ENCODE measurements around the gene RNF169.

The RNF169 gene

DNA sequence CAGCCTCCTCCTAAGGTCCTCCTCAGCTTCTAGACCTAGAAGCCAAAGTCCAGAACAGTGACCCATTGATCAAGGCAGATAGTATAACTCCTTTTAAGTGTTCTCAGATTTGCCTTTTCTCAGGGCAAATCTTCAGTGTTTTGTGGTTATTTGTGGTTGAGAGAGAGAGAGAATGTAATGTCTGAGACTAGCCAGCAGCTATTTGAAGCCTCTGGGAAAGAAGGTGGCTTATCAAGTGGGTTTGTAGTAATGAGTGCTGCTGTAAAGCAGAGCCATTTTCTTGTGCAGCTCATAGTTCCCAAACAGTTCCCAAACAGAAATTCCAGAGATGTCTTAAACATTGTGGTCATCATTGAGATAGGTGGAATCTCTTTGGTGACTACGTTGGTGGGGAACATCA is 89.5 kb downstream of the RNF169 start:
- H3K4me3 Mint-ChIP-seq = no peak overlapping the region
- peaks cover 60 to 70% of the 10 kb centered on the region in 2 donors for H3K36me3 Mint-ChIP-seq
- ATAC-seq (replicated peaks) (no peak), DNase-seq (no peak)
- H3K27me3 Mint-ChIP-seq = no peaks in the 10 kb centered on the region
- peaks cover 9 to 14% of the 10 kb centered on the region in 2 donors for H3K4me1 Mint-ChIP-seq
- no peak overlapping the region for H3K27ac Mint-ChIP-seq
- H3K9me3 Mint-ChIP-seq = no peaks in the 10 kb centered on the region

GRCh38 chr11:74839446-74839845 is 90.8 kb downstream of the RNF169 start:
- Mint-ChIP-seq H3K4me3 (no peak overlapping the region), H3K9me3 (no peaks in the 10 kb centered on the region), H3K4me1 (peaks cover 9 to 14% of the 10 kb centered on the region in 2 donors), H3K27ac (peak overlapping the region; percentile 90), H3K27me3 (no peaks in the 10 kb centered on the region), H3K36me3 (peaks cover 59 to 74% of the 10 kb centered on the region in 2 donors)
- DNase-seq (no peak), ATAC-seq (replicated peaks) (peak; percentile 53 to 57)

DNA sequence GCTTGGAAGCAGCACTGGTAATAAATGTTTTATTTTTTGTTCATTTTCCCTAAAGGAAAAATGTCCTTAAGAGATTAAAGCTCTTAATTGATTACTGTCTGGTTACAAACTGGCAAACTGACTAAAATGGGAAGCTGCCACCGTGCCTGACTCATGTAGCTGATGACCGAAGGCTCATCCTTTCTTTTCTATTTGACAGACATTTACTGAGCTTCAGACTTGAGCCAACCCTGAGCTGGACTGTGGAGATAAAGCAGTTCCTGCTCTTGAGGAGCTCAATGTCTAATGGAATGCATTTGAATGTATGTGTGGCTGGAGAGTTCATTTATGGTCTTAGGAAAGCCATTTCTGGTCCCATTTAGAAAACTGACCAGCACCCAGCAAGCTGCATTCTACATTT is 91.3 kb downstream of the RNF169 start:
- no peaks in the 10 kb centered on the region for H3K27me3 Mint-ChIP-seq
- no peak for ATAC-seq (replicated peaks)
- peaks cover 9 to 14% of the 10 kb centered on the region in 2 donors for H3K4me1 Mint-ChIP-seq
- no peaks in the 10 kb centered on the region for H3K9me3 Mint-ChIP-seq
- H3K27ac Mint-ChIP-seq = no peak overlapping the region
- H3K4me3 Mint-ChIP-seq = no peak overlapping the region
- DNase-seq = no peak
- peaks cover 56 to 73% of the 10 kb centered on the region in 2 donors for H3K36me3 Mint-ChIP-seq

- Mint-ChIP-seq H3K9me3 (no peaks in the 10 kb centered on the region), H3K4me1 (peaks cover 9 to 14% of the 10 kb centered on the region in 2 donors), H3K27ac (no peak overlapping the region), H3K36me3 (peaks cover 56 to 73% of the 10 kb centered on the region in 2 donors), H3K27me3 (no peaks in the 10 kb centered on the region), H3K4me3 (no peak overlapping the region)
- no peak for DNase-seq
- no peak for ATAC-seq (replicated peaks)
Measured at GRCh38 chr11:74840486-74840885, 91.8 kb downstream of the RNF169 start.

GRCh38 chr11:74842967-74843366 is 94.3 kb downstream of the RNF169 start:
- H3K27me3 Mint-ChIP-seq = no peaks in the 10 kb centered on the region
- H3K4me3 Mint-ChIP-seq = no peak overlapping the region
- ATAC-seq (replicated peaks) (no peak), DNase-seq (no peak)
- peak overlapping the region; percentile 47 for H3K27ac Mint-ChIP-seq
- peaks cover 49 to 71% of the 10 kb centered on the region in 2 donors for H3K36me3 Mint-ChIP-seq
- H3K9me3 Mint-ChIP-seq = no peaks in the 10 kb centered on the region
- H3K4me1 Mint-ChIP-seq = peaks cover 16 to 31% of the 10 kb centered on the region in 2 donors

- ATAC-seq (replicated peaks) (no peak), DNase-seq (no peak)
- H3K27ac Mint-ChIP-seq = no peak overlapping the region
- H3K27me3 Mint-ChIP-seq = no peaks in the 10 kb centered on the region
- H3K9me3 Mint-ChIP-seq = no peaks in the 10 kb centered on the region
- peaks cover 47 to 72% of the 10 kb centered on the region in 2 donors for H3K36me3 Mint-ChIP-seq
- peaks cover 12 to 32% of the 10 kb centered on the region in 2 donors for H3K4me1 Mint-ChIP-seq
- H3K4me3 Mint-ChIP-seq = no peak overlapping the region
Measured at GRCh38 chr11:74844072-74844471, 95.4 kb downstream of the RNF169 start.

GRCh38 chr11:74844865-74845264 is 96.2 kb downstream of the RNF169 start:
- Mint-ChIP-seq H3K36me3 (peaks cover 44 to 70% of the 10 kb centered on the region in 2 donors), H3K9me3 (no peaks in the 10 kb centered on the region), H3K4me3 (no peak overlapping the region), H3K4me1 (peaks cover 7 to 28% of the 10 kb centered on the region in 2 donors), H3K27me3 (no peaks in the 10 kb centered on the region), H3K27ac (no peak overlapping the region)
- no peak for ATAC-seq (replicated peaks)
- no peak for DNase-seq

GRCh38 chr11:74845978-74846517 is 97.4 kb downstream of the RNF169 start:
- Mint-ChIP-seq H3K36me3 (peaks cover 43 to 77% of the 10 kb centered on the region in 2 donors), H3K9me3 (no peaks in the 10 kb centered on the region), H3K27ac (no peak overlapping the region), H3K4me1 (peaks cover 7 to 26% of the 10 kb centered on the region in 2 donors), H3K4me3 (no peak overlapping the region), H3K27me3 (no peaks in the 10 kb centered on the region)
- DNase-seq (no peak), ATAC-seq (replicated peaks) (no peak)

DNA sequence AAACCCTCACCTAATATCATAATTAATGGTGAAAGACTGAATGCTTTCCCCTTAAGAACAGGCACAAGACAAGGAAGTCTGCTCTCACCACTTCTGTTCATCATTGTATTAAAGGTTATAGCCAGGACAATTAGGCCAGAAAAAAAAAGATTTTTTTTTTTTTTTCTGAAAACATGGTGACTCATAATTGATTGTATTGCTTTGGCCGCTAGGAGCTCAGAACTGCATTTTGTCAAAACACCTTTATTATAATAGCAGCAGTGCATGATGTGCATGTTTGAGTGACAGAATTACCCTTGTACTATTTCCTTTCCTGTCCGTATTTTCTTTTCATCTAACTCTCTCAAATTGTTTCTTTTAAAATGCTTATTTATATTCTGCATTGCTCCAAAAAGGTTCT is 98.1 kb downstream of the RNF169 start:
- DNase-seq (no peak), ATAC-seq (replicated peaks) (no peak)
- Mint-ChIP-seq H3K27me3 (no peaks in the 10 kb centered on the region), H3K9me3 (no peaks in the 10 kb centered on the region), H3K36me3 (peaks cover 48 to 77% of the 10 kb centered on the region in 2 donors), H3K27ac (no peak overlapping the region), H3K4me3 (no peak overlapping the region), H3K4me1 (peaks cover 7 to 26% of the 10 kb centered on the region in 2 donors)

DNA sequence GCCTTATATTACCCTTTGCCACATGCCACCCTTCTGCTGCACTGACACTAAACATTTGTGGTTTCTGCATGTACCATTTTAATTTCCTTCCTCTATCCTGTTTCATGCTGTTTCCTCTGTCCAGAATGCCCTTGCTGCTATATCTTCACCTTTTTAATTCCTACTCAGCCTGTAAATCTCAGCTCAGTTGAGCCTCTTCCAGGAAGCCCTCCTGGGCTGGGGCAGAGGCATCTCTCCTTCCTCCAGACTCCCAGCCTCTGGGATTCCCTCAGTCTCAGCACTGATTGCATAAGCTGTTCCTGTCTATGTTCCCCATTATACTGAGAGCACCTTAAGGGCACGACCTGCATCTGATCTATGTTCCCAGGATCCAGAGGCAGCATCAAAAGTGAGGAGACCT is 98.7 kb downstream of the RNF169 start:
- DNase-seq (no peak), ATAC-seq (replicated peaks) (no peak)
- Mint-ChIP-seq H3K27me3 (no peaks in the 10 kb centered on the region), H3K4me1 (peaks cover 7 to 26% of the 10 kb centered on the region in 2 donors), H3K36me3 (peaks cover 52 to 77% of the 10 kb centered on the region in 2 donors), H3K27ac (no peak overlapping the region), H3K4me3 (no peak overlapping the region), H3K9me3 (no peaks in the 10 kb centered on the region)

- H3K27me3 Mint-ChIP-seq = no peaks in the 10 kb centered on the region
- H3K9me3 Mint-ChIP-seq = no peaks in the 10 kb centered on the region
- no peak overlapping the region for H3K4me3 Mint-ChIP-seq
- ATAC-seq (replicated peaks) (no peak), DNase-seq (no peak)
- H3K4me1 Mint-ChIP-seq = peaks cover 7 to 26% of the 10 kb centered on the region in 2 donors
- H3K27ac Mint-ChIP-seq = peak overlapping the region; percentile 26
- H3K36me3 Mint-ChIP-seq = peaks cover 50 to 77% of the 10 kb centered on the region in 2 donors
Measured at GRCh38 chr11:74847895-74848294, 99.2 kb downstream of the RNF169 start.

DNA sequence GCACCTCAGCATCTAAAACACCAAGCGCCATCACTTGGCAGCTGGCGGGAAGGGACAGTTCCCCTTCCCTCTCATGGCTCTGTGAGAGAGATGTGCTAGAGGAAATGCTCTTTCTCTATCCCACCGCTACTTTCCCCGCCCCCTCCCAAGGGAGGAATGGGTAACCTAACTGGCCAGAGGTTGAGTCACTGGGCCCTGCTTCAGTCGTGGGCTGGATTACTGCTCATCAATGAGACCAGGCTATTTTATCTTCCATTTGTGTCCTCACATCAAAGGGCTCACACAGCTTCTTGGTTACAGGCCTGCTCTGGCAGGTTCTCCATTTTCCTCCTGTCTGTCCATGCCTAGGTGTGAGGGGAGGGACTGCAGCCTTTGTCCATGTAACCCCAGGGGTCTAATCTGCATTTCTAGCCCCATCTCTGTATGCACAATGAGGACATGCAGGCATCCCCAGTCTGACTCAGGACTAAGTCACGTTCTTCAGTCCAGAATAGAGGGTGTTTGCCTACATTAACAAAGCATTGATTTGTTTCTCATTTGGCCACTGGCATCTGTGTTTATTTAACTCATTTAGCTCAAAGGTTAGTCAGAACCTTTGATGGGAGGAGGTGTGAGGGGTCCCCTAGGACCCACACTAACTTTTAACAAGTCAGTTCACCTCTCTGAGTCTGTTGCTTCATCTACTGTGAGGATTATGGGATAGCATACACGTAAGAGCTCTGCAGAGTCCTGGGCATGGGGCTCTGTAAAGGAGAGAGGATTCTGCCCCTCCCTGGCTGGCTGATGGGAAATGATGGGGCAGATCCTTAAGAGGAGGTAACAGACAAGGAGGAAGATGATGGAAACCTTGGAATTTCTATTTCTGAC is 101.1 kb downstream of the RNF169 start:
- H3K36me3 Mint-ChIP-seq = peaks cover 56 to 73% of the 10 kb centered on the region in 2 donors
- no peak for DNase-seq
- H3K4me3 Mint-ChIP-seq = no peak overlapping the region

DNA sequence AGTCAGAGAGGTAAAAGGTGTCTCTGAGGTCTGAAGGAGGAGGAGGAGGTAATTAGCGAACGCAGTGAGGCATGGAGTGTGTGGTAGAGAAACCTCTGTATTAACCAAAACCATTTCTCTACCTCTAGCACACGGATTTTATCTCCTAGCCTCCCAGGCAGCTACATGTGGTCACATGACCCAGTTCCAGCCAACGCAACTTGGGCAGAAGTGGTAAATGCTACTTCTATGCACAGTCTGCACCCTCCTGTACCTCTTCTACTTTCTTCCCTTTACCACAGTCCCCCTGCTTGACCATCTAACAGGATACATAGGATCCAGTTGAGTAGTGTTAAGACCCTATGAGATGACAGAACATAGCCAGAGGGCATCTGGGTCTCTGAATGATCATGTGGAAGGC is 104.6 kb downstream of the RNF169 start:
- DNase-seq (no peak), ATAC-seq (replicated peaks) (no peak)
- H3K27me3 Mint-ChIP-seq = no peaks in the 10 kb centered on the region
- H3K4me3 Mint-ChIP-seq = no peak overlapping the region
- peaks cover 0 to 6% of the 10 kb centered on the region in 2 donors for H3K4me1 Mint-ChIP-seq
- H3K27ac Mint-ChIP-seq = no peak overlapping the region
- no peaks in the 10 kb centered on the region for H3K9me3 Mint-ChIP-seq
- H3K36me3 Mint-ChIP-seq = peaks cover 46 to 71% of the 10 kb centered on the region in 2 donors

More for the DNA sequence above, 101.1 kb downstream of the RNF169 start:
- Mint-ChIP-seq H3K9me3 (no peaks in the 10 kb centered on the region), H3K27me3 (no peaks in the 10 kb centered on the region), H3K27ac (peak overlapping the region; percentile 70), H3K4me1 (peaks cover 7 to 26% of the 10 kb centered on the region in 2 donors)
- ATAC-seq (replicated peaks) = peak; percentile 54 to 59

- Mint-ChIP-seq H3K9me3 (peaks cover 10 to 24% of the 10 kb centered on the region in 2 donors), H3K27me3 (no peaks in the 10 kb centered on the region), H3K27ac (no peak overlapping the region), H3K4me3 (no peak overlapping the region), H3K4me1 (no peaks in the 10 kb centered on the region), H3K36me3 (peaks cover 74 to 95% of the 10 kb centered on the region in 2 donors)
- DNase-seq (no peak), ATAC-seq (replicated peaks) (no peak)
Measured at GRCh38 chr11:74860743-74861142, 112.1 kb downstream of the RNF169 start.

- Mint-ChIP-seq H3K36me3 (peaks cover 87 to 96% of the 10 kb centered on the region in 2 donors), H3K4me1 (no peaks in the 10 kb centered on the region), H3K9me3 (peaks cover 24 to 40% of the 10 kb centered on the region in 2 donors), H3K27me3 (no peaks in the 10 kb centered on the region), H3K4me3 (no peak overlapping the region), H3K27ac (no peak overlapping the region)
- ATAC-seq (replicated peaks) (no peak), DNase-seq (no peak)
Measured at GRCh38 chr11:74863410-74863809, 114.8 kb downstream of the RNF169 start.
